Cerebellar cortex (tissue), 1 donor: ENCODE data around the gene MRPL58.
"Not testable (repeated sequence)": the region's sequence is repeated elsewhere in the genome, so short reads cannot be mapped to it uniquely, and the experiment has no call there.

Source experiments
- DNase-seq: peaks from one replicate; pipeline ENCODE4 v3.0.0-alpha.2; 2015; ENCODE audit warnings: low spot score

The MRPL58 gene

DNA sequence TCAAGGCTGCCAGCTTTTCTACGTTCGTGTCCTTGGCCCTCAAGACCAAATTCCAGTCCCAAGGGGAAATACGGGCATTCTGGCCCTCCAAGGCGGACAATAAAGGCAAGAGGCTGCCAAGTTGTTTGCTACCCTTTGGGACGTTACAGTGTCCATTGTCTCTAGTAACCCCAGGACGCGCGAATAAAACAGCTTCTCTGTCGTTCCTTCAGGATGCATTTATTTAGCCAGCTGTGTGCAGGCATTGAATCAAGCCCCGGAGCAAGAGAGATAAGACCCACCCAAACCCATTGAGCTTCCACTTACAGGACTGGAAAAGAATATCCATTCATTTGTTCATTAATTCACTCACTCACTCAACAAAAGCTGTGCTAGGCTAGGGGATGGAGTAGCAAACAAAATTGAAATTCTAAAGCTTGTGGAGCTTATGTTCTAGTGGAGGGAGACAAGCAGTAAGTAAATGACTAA is 656 bp downstream of the MRPL58 start:
- DNase-seq: no peak

- no peak for DNase-seq
Measured at GRCh38 chr17:75019146-75019545, 6.7 kb downstream of the MRPL58 start.

GRCh38 chr17:75019710-75020109 is 7.2 kb downstream of the MRPL58 start:
- no peak for DNase-seq

DNA sequence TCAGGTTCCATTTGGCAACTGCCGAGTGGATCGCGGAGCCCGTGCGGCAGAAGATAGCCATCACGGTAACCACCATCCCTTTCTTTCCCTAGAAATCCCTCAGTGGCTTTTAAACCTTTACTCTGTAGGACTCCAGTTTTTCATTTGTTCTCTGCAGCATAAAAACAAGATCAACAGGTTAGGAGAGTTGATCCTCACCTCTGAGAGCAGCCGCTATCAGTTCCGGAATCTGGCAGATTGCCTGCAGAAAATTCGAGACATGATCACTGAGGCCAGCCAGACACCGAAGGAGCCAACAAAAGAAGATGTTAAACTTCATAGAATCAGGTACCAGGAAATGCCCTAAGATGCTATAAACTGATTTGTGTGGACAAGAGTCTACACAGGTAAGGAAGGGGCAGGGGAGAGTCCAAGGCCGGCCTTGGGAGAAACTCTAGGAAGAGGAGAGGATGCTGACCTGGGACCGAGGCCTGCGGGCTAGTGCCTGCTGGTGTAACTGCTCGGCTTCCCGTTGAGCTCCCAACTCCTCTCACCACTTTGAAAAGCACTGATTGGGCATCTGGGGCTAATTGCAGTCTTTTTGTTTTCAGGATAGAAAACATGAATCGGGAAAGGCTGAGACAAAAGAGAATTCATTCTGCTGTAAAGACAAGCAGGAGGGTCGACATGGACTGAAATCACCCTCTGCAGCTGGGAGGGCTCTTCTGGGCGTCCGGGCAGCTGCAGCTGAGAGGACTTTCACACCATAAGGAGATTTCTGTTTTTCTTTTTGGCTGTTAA is 8.1 kb downstream of the MRPL58 start:
- DNase-seq: no peak

DNA sequence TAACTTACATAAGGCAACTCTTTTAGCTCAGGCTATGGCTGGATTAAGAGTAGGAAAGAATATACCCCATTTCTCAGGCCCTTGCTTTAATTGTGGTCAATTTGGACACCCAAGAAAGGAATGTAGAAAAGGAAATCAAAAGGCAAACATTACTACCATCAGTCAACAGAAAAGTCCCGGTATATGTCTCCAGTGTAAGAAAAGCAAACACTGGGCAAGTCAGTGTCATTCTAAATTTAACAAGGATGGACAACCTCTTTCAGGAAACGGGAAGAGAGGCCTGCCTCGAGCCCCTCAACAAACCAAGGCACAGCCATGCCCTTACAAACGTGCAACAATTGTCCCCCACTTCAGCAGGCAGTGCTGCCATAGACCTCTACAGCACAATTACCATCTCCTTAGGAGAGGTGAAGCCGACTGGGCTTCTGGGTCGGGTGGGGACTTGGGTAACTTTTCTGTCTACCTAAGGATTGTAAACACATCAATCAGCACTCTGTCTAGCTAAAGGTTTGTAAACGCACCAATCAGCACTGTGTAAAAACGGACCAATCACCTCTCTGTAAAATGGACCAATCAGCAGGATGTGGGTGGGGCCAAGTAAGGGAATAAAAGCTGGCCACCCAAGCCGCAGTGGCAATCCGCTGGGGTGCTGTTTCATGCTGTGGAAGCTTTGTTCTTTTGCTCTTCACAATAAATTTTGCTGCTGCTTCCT is 12.4 kb downstream of the MRPL58 start:
- DNase-seq: no peak

- DNase-seq: not testable (repeated sequence)
Measured at GRCh38 chr17:75025398-75025734, 12.9 kb downstream of the MRPL58 start.

GRCh38 chr17:75026650-75027049 is 14.2 kb downstream of the MRPL58 start:
- not testable (repeated sequence) for DNase-seq

- no peak for DNase-seq
Measured at GRCh38 chr17:75030161-75030560, 17.7 kb downstream of the MRPL58 start.

GRCh38 chr17:75031972-75032719 is 19.7 kb downstream of the MRPL58 start:
- peak; percentile 98 for DNase-seq

GRCh38 chr17:75032720-75033280 is 20.3 kb downstream of the MRPL58 start:
- peak; percentile 42 for DNase-seq

GRCh38 chr17:75033346-75034235 is 21.1 kb downstream of the MRPL58 start:
- peak; percentile 95 for DNase-seq

DNA sequence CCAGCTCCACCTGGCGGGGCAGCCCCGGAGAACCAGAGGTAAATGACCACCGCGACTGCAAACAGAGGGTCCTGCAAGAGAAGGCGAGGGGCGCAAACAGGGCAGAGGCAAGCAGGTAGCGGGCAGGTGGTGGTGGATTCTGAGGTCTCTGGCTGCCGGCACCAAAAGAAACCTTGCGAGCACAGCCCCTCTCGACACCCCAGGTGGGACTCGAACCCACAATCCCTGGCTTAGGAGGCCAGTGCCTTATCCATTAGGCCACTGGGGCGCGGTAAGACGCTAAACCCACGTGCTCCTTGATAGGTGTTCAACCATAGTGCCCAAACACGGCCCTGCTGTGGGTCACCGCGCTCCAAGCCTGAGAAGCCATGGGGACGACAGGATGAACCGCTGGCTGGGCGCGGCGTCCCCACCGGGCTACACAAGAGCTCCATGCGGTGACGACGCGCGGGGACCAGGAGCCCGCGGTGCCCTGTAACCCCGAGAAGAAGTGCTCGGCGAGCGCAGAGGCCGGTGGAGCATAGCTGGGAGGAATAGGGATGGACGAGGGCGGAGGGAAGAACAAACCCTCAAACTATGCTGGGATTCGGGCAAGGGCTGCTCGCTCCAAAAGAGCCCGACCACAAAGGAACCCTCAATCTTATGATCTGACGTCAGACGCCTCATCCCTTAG is 21.9 kb downstream of the MRPL58 start:
- DNase-seq: peak; percentile 91

DNA sequence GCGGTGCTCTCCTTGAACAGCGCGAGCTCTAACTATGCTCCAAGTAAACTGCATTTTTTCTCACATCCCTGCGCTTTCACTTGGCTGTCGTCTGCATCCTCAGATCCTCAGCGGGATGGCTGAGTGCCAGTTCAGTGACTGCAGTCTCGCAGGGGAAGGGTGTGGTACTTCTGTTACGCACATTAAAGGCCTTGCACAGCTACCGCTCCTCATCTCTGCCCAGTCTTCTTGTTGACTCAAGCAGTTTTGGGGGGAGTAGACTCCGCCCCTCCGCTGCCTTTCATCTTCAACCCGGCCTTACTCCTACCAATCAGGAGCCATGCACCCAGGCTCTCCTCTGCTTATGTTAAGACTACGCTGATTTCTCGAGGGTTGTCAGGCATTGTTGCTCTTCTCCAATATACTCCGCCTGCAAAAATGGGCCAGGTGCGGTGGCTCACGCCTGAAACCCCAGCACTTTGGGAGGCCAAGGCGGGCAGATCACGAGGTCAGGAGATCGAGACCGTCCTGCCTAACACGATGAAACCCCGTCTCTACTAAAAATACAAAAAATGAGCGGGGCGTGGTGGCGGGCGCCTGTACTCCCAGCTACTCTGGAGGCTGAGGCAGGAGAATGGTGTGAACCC is 24.3 kb downstream of the MRPL58 start:
- peak; percentile 74 for DNase-seq

DNA sequence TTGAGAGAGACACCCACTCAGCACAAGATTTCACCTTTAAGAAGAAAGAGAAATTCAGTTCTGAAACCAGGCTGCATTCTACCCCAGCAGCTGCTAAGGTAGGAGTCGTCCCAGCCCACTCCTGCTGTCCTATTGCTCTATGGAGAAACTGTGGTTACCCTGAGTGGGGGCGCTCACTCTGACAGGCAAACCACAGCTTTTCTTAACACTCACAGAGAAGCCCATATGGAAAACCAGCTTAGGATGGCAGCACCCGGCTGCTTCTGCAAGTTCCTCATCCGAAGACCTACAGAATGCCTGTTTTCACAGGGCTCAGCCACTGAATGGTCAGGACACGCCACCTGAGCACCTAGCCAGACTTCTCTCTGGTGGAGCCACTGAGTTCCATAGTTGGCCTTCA is 26.8 kb downstream of the MRPL58 start:
- no peak for DNase-seq

- no peak for DNase-seq
Measured at GRCh38 chr17:75041656-75042280, 29.3 kb downstream of the MRPL58 start.

DNA sequence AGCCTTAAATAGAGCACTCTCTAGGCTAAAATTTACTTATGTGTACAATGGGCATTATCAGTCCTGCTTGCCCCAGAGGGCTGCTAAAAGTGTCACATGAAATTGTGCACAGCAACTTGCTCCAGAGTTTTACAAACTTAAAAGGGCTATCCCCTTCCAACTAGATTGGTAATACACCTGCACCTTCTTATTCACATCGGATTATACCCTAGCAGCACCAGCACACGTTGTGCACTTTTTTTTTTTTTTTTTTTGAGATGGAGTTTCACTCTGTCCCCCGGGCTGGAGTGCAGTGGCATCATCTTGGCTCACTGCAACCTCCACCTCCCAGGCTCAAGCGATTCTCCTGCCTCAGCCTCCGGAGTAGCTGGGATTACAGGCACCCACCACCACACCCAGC is 31.3 kb downstream of the MRPL58 start:
- DNase-seq: not testable (repeated sequence)

GRCh38 chr17:75044716-75045115 is 32.2 kb downstream of the MRPL58 start:
- DNase-seq: no peak

DNA sequence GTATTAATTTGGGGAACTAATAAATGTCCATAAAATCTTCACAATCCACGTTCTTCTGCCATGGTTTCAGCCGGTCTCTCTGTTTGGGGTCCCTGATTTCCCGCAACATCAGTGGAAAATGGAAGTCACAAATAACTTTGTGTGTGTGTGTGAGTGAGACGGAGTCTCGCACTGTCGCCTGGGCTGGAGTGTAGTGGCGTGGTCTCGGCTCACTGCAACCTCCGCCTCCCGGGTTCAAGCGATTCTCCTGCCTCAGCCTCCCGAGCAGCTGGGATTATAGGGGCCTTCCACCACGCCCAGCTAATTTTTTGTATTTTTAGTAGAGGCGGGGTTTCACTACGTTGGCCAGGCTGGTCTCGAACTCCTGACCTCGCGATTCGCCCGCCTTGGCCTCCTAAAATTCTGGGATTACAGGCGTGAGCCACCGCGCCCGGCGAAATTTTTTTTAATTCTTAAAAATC is 33.5 kb downstream of the MRPL58 start:
- not testable (repeated sequence) for DNase-seq

- DNase-seq: peak; percentile 98
Measured at GRCh38 chr17:75046407-75047289, 34.2 kb downstream of the MRPL58 start, which contains the start of the genes ATP5PD and KCTD2. Gene ATP5PD, minus strand, starts transcription at chr17:75046969. Its CDS starts 4,319 bp downstream, at chr17:75042650. Gene KCTD2, plus strand, starts transcription at chr17:75047225. Its CDS starts 26 bp downstream, at chr17:75047251.
